Measurements from ENCODE around the gene FAM120A.

The FAM120A gene

GRCh38 chr9:93577078-93577974, 125.8 kb downstream of the FAM120A start:
- H2BK5ac ChIP-seq (ENCODE audit: low read depth, low read length, poor library complexity, severe bottlenecking), result no peak overlapping the region
- H3K9ac ChIP-seq (ENCODE audit: low read length), result peak overlapping the region; percentile 86
- H4K8ac ChIP-seq (ENCODE audit: low read length), result peak overlapping the region; percentile 27
- H3K79me1 ChIP-seq (replicated peaks; ENCODE audit: low read length, poor library complexity, severe bottlenecking), result peaks cover 40% of the 10 kb centered on the region
- no peak overlapping the region for H3K4ac ChIP-seq (ENCODE audit: low read depth in 1 of 2, low read length in 2 of 2)
- no peak overlapping the region for H4K91ac ChIP-seq (ENCODE audit: low read length)
- no peak overlapping the region for H2BK12ac ChIP-seq (ENCODE audit: low read length in 2 of 2)
- H3K27me3 ChIP-seq (ENCODE audit: control insufficient read depth in 1 of 2, insufficient read depth in 1 of 2, low read length in 2 of 2), result no peaks in the 10 kb centered on the region
- H2AK5ac ChIP-seq (ENCODE audit: low read length, severe bottlenecking), result no peak overlapping the region
- peak overlapping the region; percentile 54 for H2BK120ac ChIP-seq (ENCODE audit: low read depth, low read length)
- no peaks in the 10 kb centered on the region for H3K9me3 ChIP-seq (ENCODE audit: control insufficient read depth, low read length)
- WGBS, result 3% methylated on average over 47 of the region's 74 CpGs
- peak overlapping the region; percentile 45 for H2BK15ac ChIP-seq (ENCODE audit: low read depth, poor library complexity, severe bottlenecking)
- peak overlapping the region in 1 of 2 experiments; percentile 62 for H3K23ac ChIP-seq (ENCODE audit: low read length in 2 of 2)
- H3K36me3 ChIP-seq (ENCODE audit: control insufficient read depth in 1 of 2, insufficient read depth in 2 of 2, low read depth in 1 of 2, low read length in 2 of 2), result peaks cover 0 to 11% of the 10 kb centered on the region in 2 experiments
- no peak overlapping the region for H2AFZ ChIP-seq (ENCODE audit: low read depth, low read length)
- no peak overlapping the region for H3K27ac ChIP-seq (ENCODE audit: low read length, poor library complexity, severe bottlenecking)
- H3K14ac ChIP-seq (ENCODE audit: low read length in 2 of 2), result peak overlapping the region in 1 of 2 experiments; percentile 4
- peak overlapping the region; percentile 94 for H3K4me2 ChIP-seq (ENCODE audit: low read length, poor library complexity, severe bottlenecking)
- H3K18ac ChIP-seq (ENCODE audit: low read depth in 1 of 2, low read length in 2 of 2), result peak overlapping the region; percentile 50 to 97
- H3K4me3 ChIP-seq (ENCODE audit: insufficient read depth in 1 of 2, low read depth in 1 of 2, low read length in 2 of 2), result peak overlapping the region; percentile 87 to 92
- peak; percentile 29 for DNase-seq
- peaks cover 32% of the 10 kb centered on the region for H3K4me1 ChIP-seq (ENCODE audit: control insufficient read depth, insufficient read depth, low read depth, low read length)

- Histone ChIP-seq H2AK5ac (ENCODE audit: low read length, severe bottlenecking) (no peak overlapping the region), H2BK5ac (ENCODE audit: low read depth, low read length, poor library complexity, severe bottlenecking) (no peak overlapping the region), H2AFZ (ENCODE audit: low read depth, low read length) (no peak overlapping the region), H4K91ac (ENCODE audit: low read length) (no peak overlapping the region), H2BK12ac (ENCODE audit: low read length in 2 of 2) (no peak overlapping the region), H3K4me3 (ENCODE audit: insufficient read depth in 1 of 2, low read depth in 1 of 2, low read length in 2 of 2) (peak overlapping the region; percentile 87 to 92), H2BK15ac (ENCODE audit: low read depth, poor library complexity, severe bottlenecking) (no peak overlapping the region), H2BK120ac (ENCODE audit: low read depth, low read length) (no peak overlapping the region), H3K23ac (ENCODE audit: low read length in 2 of 2) (peak overlapping the region in 1 of 2 experiments; percentile 42), H3K4ac (ENCODE audit: low read depth in 1 of 2, low read length in 2 of 2) (no peak overlapping the region), H3K4me2 (ENCODE audit: low read length, poor library complexity, severe bottlenecking) (peak overlapping the region; percentile 94), H3K18ac (ENCODE audit: low read depth in 1 of 2, low read length in 2 of 2) (peak overlapping the region in 1 of 2 experiments; percentile 2), H3K36me3 (ENCODE audit: control insufficient read depth in 1 of 2, insufficient read depth in 2 of 2, low read depth in 1 of 2, low read length in 2 of 2) (peaks cover 0 to 8% of the 10 kb centered on the region in 2 experiments), H4K8ac (ENCODE audit: low read length) (peak overlapping the region; percentile 27), H3K79me1 (replicated peaks; ENCODE audit: low read length, poor library complexity, severe bottlenecking) (peaks cover 40% of the 10 kb centered on the region), H3K27me3 (ENCODE audit: control insufficient read depth in 1 of 2, insufficient read depth in 1 of 2, low read length in 2 of 2) (no peaks in the 10 kb centered on the region), H3K27ac (ENCODE audit: low read length, poor library complexity, severe bottlenecking) (no peak overlapping the region), H3K9me3 (ENCODE audit: control insufficient read depth, low read length) (no peaks in the 10 kb centered on the region), H3K9ac (ENCODE audit: low read length) (peak overlapping the region; percentile 86), H3K14ac (ENCODE audit: low read length in 2 of 2) (no peak overlapping the region), H3K4me1 (ENCODE audit: control insufficient read depth, insufficient read depth, low read depth, low read length) (peaks cover 33% of the 10 kb centered on the region)
- 88% methylated on average over 13 of the region's 13 CpGs for WGBS
- no peak for DNase-seq
These were observed 126.6 kb downstream of the FAM120A start for GRCh38 chr9:93577975-93578682.

- H4K8ac ChIP-seq (ENCODE audit: low read length), result no peak overlapping the region
- DNase-seq, result no peak
- H2AFZ ChIP-seq (ENCODE audit: low read depth, low read length), result no peak overlapping the region
- H3K23ac ChIP-seq (ENCODE audit: low read length in 2 of 2), result no peak overlapping the region
- no peak overlapping the region for H2BK5ac ChIP-seq (ENCODE audit: low read depth, low read length, poor library complexity, severe bottlenecking)
- H3K18ac ChIP-seq (ENCODE audit: low read depth in 1 of 2, low read length in 2 of 2), result no peak overlapping the region
- no peaks in the 10 kb centered on the region for H3K27me3 ChIP-seq (ENCODE audit: control insufficient read depth in 1 of 2, insufficient read depth in 1 of 2, low read length in 2 of 2)
- 75% methylated on average over 5 of the region's 5 CpGs for WGBS
- H3K36me3 ChIP-seq (ENCODE audit: control insufficient read depth in 1 of 2, insufficient read depth in 2 of 2, low read depth in 1 of 2, low read length in 2 of 2), result peaks cover 0 to 8% of the 10 kb centered on the region in 2 experiments
- H2BK12ac ChIP-seq (ENCODE audit: low read length in 2 of 2), result no peak overlapping the region
- no peak overlapping the region for H3K4me2 ChIP-seq (ENCODE audit: low read length, poor library complexity, severe bottlenecking)
- no peak overlapping the region for H2AK5ac ChIP-seq (ENCODE audit: low read length, severe bottlenecking)
- no peak overlapping the region for H3K9ac ChIP-seq (ENCODE audit: low read length)
- H3K9me3 ChIP-seq (ENCODE audit: control insufficient read depth, low read length), result no peaks in the 10 kb centered on the region
- H3K79me1 ChIP-seq (replicated peaks; ENCODE audit: low read length, poor library complexity, severe bottlenecking), result peaks cover 40% of the 10 kb centered on the region
- no peak overlapping the region for H3K4ac ChIP-seq (ENCODE audit: low read depth in 1 of 2, low read length in 2 of 2)
- H2BK15ac ChIP-seq (ENCODE audit: low read depth, poor library complexity, severe bottlenecking), result no peak overlapping the region
- H3K4me1 ChIP-seq (ENCODE audit: control insufficient read depth, insufficient read depth, low read depth, low read length), result peaks cover 33% of the 10 kb centered on the region
- no peak overlapping the region for H3K14ac ChIP-seq (ENCODE audit: low read length in 2 of 2)
- no peak overlapping the region for H3K27ac ChIP-seq (ENCODE audit: low read length, poor library complexity, severe bottlenecking)
- peak overlapping the region; percentile 54 for H4K91ac ChIP-seq (ENCODE audit: low read length)
- H2BK120ac ChIP-seq (ENCODE audit: low read depth, low read length), result no peak overlapping the region
- H3K4me3 ChIP-seq (ENCODE audit: insufficient read depth in 1 of 2, low read depth in 1 of 2, low read length in 2 of 2), result no peak overlapping the region
These were observed 127.4 kb downstream of the FAM120A start for GRCh38 chr9:93578844-93579243.
